ENCODE results near the gene AKR1D1.
"Not testable (repeated sequence)": the region's sequence is repeated elsewhere in the genome, so short reads cannot be mapped to it uniquely, and the experiment has no call there.

Gene AKR1D1

GRCh38 chr7:138076196-138076595 is at the start of gene AKR1D1:
TSS of gene AKR1D1 (plus strand) at chr7:138076459. CDS start at chr7:138076519, 60 bp downstream.
- no peak for DNase-seq (ENCODE audit: low spot score)

- no peak for DNase-seq (ENCODE audit: low spot score)
Observed at GRCh38 chr7:138027100-138027499, 49.2 kb upstream of the AKR1D1 start.

- no peak for DNase-seq (ENCODE audit: low spot score)
Observed at GRCh38 chr7:138029126-138029525, 47.1 kb upstream of the AKR1D1 start.

GRCh38 chr7:138029941-138030340 is 46.3 kb upstream of the AKR1D1 start:
- DNase-seq (ENCODE audit: low spot score), result no peak

GRCh38 chr7:138030679-138031351 is 45.4 kb upstream of the AKR1D1 start:
- no peak for DNase-seq (ENCODE audit: low spot score)

- no peak for DNase-seq (ENCODE audit: low spot score)
Observed at GRCh38 chr7:138032186-138032585, 44.1 kb upstream of the AKR1D1 start.

GRCh38 chr7:138032770-138033169 is 43.5 kb upstream of the AKR1D1 start:
- no peak for DNase-seq (ENCODE audit: low spot score)

- DNase-seq (ENCODE audit: low spot score), result no peak
Observed at GRCh38 chr7:138033241-138033640, 43.0 kb upstream of the AKR1D1 start.

- no peak for DNase-seq (ENCODE audit: low spot score)
Observed at GRCh38 chr7:138036135-138036534, 40.1 kb upstream of the AKR1D1 start.

GRCh38 chr7:138040063-138040462 is 36.2 kb upstream of the AKR1D1 start:
- DNase-seq (ENCODE audit: low spot score), result not testable (repeated sequence)

- no peak for DNase-seq (ENCODE audit: low spot score)
Observed at GRCh38 chr7:138044897-138045296, 31.4 kb upstream of the AKR1D1 start.

- DNase-seq (ENCODE audit: low spot score), result no peak
Observed at GRCh38 chr7:138047907-138048306, 28.4 kb upstream of the AKR1D1 start.

GRCh38 chr7:138049505-138050116 is 26.6 kb upstream of the AKR1D1 start:
- DNase-seq (ENCODE audit: low spot score), result no peak

- DNase-seq (ENCODE audit: low spot score), result not testable (repeated sequence)
Observed at GRCh38 chr7:138051712-138052247, 24.5 kb upstream of the AKR1D1 start.

- no peak for DNase-seq (ENCODE audit: low spot score)
Observed at GRCh38 chr7:138052696-138053095, 23.6 kb upstream of the AKR1D1 start.

GRCh38 chr7:138055698-138056097 is 20.6 kb upstream of the AKR1D1 start:
- not testable (repeated sequence) for DNase-seq (ENCODE audit: low spot score)

- no peak for DNase-seq (ENCODE audit: low spot score)
Observed at GRCh38 chr7:138063400-138063799, 12.9 kb upstream of the AKR1D1 start.

- DNase-seq (ENCODE audit: low spot score), result no peak
Observed at GRCh38 chr7:138064856-138065357, 11.4 kb upstream of the AKR1D1 start.

GRCh38 chr7:138065827-138066226 is 10.4 kb upstream of the AKR1D1 start:
- DNase-seq (ENCODE audit: low spot score), result no peak

GRCh38 chr7:138066954-138067394 is 9.3 kb upstream of the AKR1D1 start:
- DNase-seq (ENCODE audit: low spot score), result no peak

- DNase-seq (ENCODE audit: low spot score), result no peak
Observed at GRCh38 chr7:138067774-138068173, 8.5 kb upstream of the AKR1D1 start.

- DNase-seq (ENCODE audit: low spot score), result no peak
Observed at GRCh38 chr7:138070908-138071307, 5.4 kb upstream of the AKR1D1 start.

GRCh38 chr7:138072726-138073125 is 3.5 kb upstream of the AKR1D1 start:
- DNase-seq (ENCODE audit: low spot score), result no peak

All from D341Med (cell line).